Keratinocyte (primary cell): ENCODE results near the gene PTGS2. TPM values are rescaled to one million over a fixed set of nuclear protein-coding genes. Genes with fewer than 3 reads are reported as not detected.

Experiments
- DNase-seq: peaks from one replicate; pipeline ENCODE4 v3.0.0-alpha.2; 2011; ENCODE audit warnings: low read depth, missing footprints, low spot score
- FAIRE-seq: peaks from 2 replicates; lab custom pipeline; 2011; peaks lifted over from hg19 to GRCh38; lab: Jason Lieb, UNC
- H2AFZ ChIP-seq: 2 replicates; pipeline ENCODE4 v1.6.0; 2012; ENCODE audit warnings: low read length, control low read depth, inconsistent platforms; ENCODE audit not compliant: control insufficient read depth
- H3K27ac ChIP-seq: 2 replicates; pipeline ENCODE4 v1.5.1; 2011; ENCODE audit warnings: low read length; ENCODE audit not compliant: control insufficient read depth, insufficient read depth
- H3K27me3 ChIP-seq: 3 replicates; pipeline ENCODE4 v1.6.0; 2011; ENCODE audit warnings: low read length; ENCODE audit not compliant: control insufficient read depth, insufficient read depth; ENCODE audit errors: extremely low read depth
- H3K36me3 ChIP-seq, 2 experiments: 2 replicates in 1 of 2; 3 replicates in 1 of 2; pipeline ENCODE4 v1.5.1; 2011; ENCODE audit warnings: low read length in 2 of 2, mild to moderate bottlenecking in 1 of 2; ENCODE audit not compliant: control insufficient read depth in 2 of 2, insufficient read depth in 2 of 2; ENCODE audit errors: extremely low read depth in 1 of 2
- H3K4me1 ChIP-seq: 3 replicates; pipeline ENCODE4 v1.5.1; 2011; ENCODE audit warnings: low read length; ENCODE audit not compliant: control insufficient read depth, insufficient read depth; ENCODE audit errors: extremely low read depth
- H3K4me2 ChIP-seq: 3 replicates; pipeline ENCODE4 v1.6.0; 2011; ENCODE audit warnings: low read depth, low read length; ENCODE audit not compliant: control insufficient read depth, insufficient read depth; ENCODE audit errors: extremely low read depth
- H3K4me3 ChIP-seq, 3 experiments: fragments of 200-600 bp in 1 of 3; sonication (generic) in 1 of 3; 2 replicates in 2 of 3; 3 replicates in 1 of 3; pipeline ENCODE4 v1.5.1; 2011 to 2016; ENCODE audit warnings: low read length in 3 of 3, mild to moderate bottlenecking in 3 of 3, control low read depth in 2 of 3, inconsistent platforms in 1 of 3, low read depth in 1 of 3, mixed read lengths in 1 of 3, mixed run types in 1 of 3, moderate library complexity in 1 of 3; ENCODE audit not compliant: control insufficient read depth in 2 of 3, insufficient read depth in 2 of 3; ENCODE audit errors: extremely low read depth in 1 of 3
- H3K79me2 ChIP-seq: 2 replicates; pipeline ENCODE4 v1.6.0; 2012; ENCODE audit warnings: low read length; ENCODE audit not compliant: control insufficient read depth, insufficient read depth
- H3K9ac ChIP-seq: 3 replicates; pipeline ENCODE4 v1.6.0; 2011; ENCODE audit warnings: low read length; ENCODE audit not compliant: control insufficient read depth, insufficient read depth; ENCODE audit errors: extremely low read depth
- H3K9me1 ChIP-seq: 3 replicates; pipeline ENCODE4 v1.6.0; 2011; ENCODE audit warnings: low read length; ENCODE audit not compliant: control insufficient read depth, insufficient read depth; ENCODE audit errors: extremely low read depth
- H3K9me3 ChIP-seq: 2 replicates; pipeline ENCODE4 v1.5.1; 2012; ENCODE audit warnings: low read depth, low read length; ENCODE audit not compliant: control insufficient read depth
- H4K20me1 ChIP-seq: 3 replicates; pipeline ENCODE4 v1.6.0; 2011; ENCODE audit warnings: low read length; ENCODE audit not compliant: control insufficient read depth, insufficient read depth; ENCODE audit errors: extremely low read depth
- CTCF ChIP-seq, 3 experiments: IDR thresholded peaks in 1 of 3; conservative IDR thresholded peaks in 1 of 3; optimal IDR thresholded peaks in 1 of 3; 2 replicates in 2 of 3; 3 replicates in 1 of 3; pipeline versions ENCODE3 to v1.5.1; 2011; ENCODE audit warnings: low read length in 3 of 3, mild to moderate bottlenecking in 3 of 3, moderate library complexity in 2 of 3, control low read depth in 1 of 3, inconsistent platforms in 1 of 3; ENCODE audit not compliant: insufficient read depth in 2 of 3; ENCODE audit errors: extremely low read depth in 1 of 3
- EZH2 ChIP-seq: IDR thresholded peaks from one replicate; pipeline ENCODE4 v1.6.1; 2012; ENCODE audit warnings: inconsistent platforms, mild to moderate bottlenecking, low read length, moderate library complexity
- dilution Hi-C: fragments of 300-500 bp; cut with MboI; formaldehyde crosslinking; loops from one replicate; pipeline ENCODE4 v1.7.0; 2020; ENCODE audit warnings: low sequenced_read_pairs; ENCODE audit not compliant: extremely low pct_ligation_motif_present
- polyA plus RNA-seq, 5 experiments: library from polyadenylated mRNA; depleted of rRNA in 3 of 5; stranded (reverse) in 3 of 5; stranded (forward) in 1 of 5; unstranded in 1 of 5; fragments of >200 nt; gene quantifications; 1 replicate in 1 of 5; 2 replicates in 3 of 5; 3 replicates in 1 of 5; pipeline versions ENCODE4 v1.2.1 to v1.2.3, GENCODE V29; 2011 to 2012; ENCODE audit warnings: missing spikeins in 2 of 5, low read depth in 1 of 5, low replicate concordance in 1 of 5

Gene PTGS2
- polyA plus RNA-seq, 1 donor (not counting 4 experiments of a cell fraction or from before 2014, with no cell fraction given): 117 TPM

GRCh38 chr1:186717286-186717685 is 37.1 kb upstream of the PTGS2 start:
- H3K79me2 ChIP-seq: no peaks in the 10 kb centered on the region
- no peaks in the 10 kb centered on the region for H3K4me1 ChIP-seq
- dilution Hi-C loops: no loop called here
- no peaks in the 10 kb centered on the region for H3K27me3 ChIP-seq
- H3K36me3 ChIP-seq: no peaks in the 10 kb centered on the region
- no peak overlapping the region for H3K9ac ChIP-seq
- no peaks in the 10 kb centered on the region for H3K9me3 ChIP-seq
- H3K27ac ChIP-seq: no peak overlapping the region
- H3K4me3 ChIP-seq: no peak overlapping the region
- no peak overlapping the region for H2AFZ ChIP-seq
- no peak for FAIRE-seq
- H3K4me2 ChIP-seq: no peak overlapping the region
- DNase-seq: no peak
- no peak for TF ChIP-seq EZH2
- no peak for TF ChIP-seq CTCF (optimal IDR thresholded peaks at IDR 0.05 in 1 of 3, IDR thresholded peaks at IDR 0.05 in 1 of 3, conservative IDR thresholded peaks at IDR 0.05 in 1 of 3; ENCODE audit: extremely low read depth in 1 of 3, insufficient read depth in 2 of 3, low read length in 3 of 3)
- no peaks in the 10 kb centered on the region for H4K20me1 ChIP-seq
- H3K9me1 ChIP-seq: no peaks in the 10 kb centered on the region

- H3K36me3 ChIP-seq: no peaks in the 10 kb centered on the region
- no peaks in the 10 kb centered on the region for H3K79me2 ChIP-seq
- TF ChIP-seq EZH2: no peak
- TF ChIP-seq CTCF (optimal IDR thresholded peaks at IDR 0.05 in 1 of 3, IDR thresholded peaks at IDR 0.05 in 1 of 3, conservative IDR thresholded peaks at IDR 0.05 in 1 of 3; ENCODE audit: extremely low read depth in 1 of 3, insufficient read depth in 2 of 3, low read length in 3 of 3): no peak
- H3K27ac ChIP-seq: no peak overlapping the region
- H3K4me2 ChIP-seq: no peak overlapping the region
- H3K4me1 ChIP-seq: peaks cover 3% of the 10 kb centered on the region
- H2AFZ ChIP-seq: no peak overlapping the region
- H4K20me1 ChIP-seq: no peaks in the 10 kb centered on the region
- no peak for DNase-seq
- H3K9ac ChIP-seq: no peak overlapping the region
- H3K4me3 ChIP-seq: no peak overlapping the region
- H3K27me3 ChIP-seq: no peaks in the 10 kb centered on the region
- FAIRE-seq: no peak
- no peaks in the 10 kb centered on the region for H3K9me1 ChIP-seq
- no peaks in the 10 kb centered on the region for H3K9me3 ChIP-seq
- dilution Hi-C loops: no loop called here
These were observed 35.9 kb upstream of the PTGS2 start for GRCh38 chr1:186715887-186716809.
